GM19397 (cell line): ENCODE measurements around the gene METRNL.
"Not testable (repeated sequence)": the region's sequence is repeated elsewhere in the genome, so short reads cannot be mapped to it uniquely, and the experiment has no call there.

Source experiments
- ATAC-seq: cut with Tn5 transposase; IDR thresholded peaks from one replicate; pipeline ENCODE4 v1.9.1; 2021; ENCODE audit warnings: mild to moderate bottlenecking, moderate library complexity; ENCODE audit not compliant: unreplicated experiment

Gene METRNL

DNA sequence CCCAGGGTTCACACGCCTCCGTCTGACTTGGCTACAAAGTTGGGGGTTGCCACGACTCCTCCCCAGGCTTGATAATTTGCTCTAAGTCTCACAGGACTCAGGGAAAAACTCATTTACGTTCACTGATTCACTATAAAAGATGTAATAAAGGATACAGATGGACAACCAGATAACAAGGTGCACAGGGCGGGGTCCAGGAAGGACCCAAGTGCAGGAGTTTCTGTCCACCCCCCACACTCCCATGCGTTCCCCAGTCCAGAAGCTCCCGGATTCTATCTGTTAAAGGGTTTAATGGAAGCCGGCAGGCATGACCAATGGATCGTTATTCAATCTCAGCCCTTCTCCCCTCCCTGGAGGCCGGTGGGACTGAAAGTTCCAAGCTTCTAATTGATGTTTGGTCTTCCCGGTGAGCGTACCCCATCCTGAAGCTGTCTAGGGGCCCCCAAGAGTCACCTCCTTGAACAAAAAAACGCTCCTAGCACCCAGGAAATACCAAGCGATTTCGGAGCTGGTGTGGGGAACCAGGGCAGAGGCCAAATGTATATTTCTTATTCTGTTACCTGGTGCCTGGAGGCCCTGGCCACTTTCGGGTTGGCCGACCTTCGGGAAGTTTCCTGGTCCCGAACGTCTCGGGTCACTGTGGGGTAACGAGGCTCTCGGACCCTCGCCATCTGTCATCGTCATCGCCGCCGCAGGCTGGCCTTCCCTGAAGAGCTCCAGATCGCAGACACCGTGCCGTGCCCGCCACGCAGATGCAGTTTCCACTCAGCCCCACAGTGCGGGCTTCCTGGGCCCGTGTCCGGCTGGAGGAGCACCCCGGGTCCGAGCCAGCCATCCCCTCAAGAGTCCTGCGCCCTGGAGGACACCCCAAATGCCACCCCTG lies 13.5 kb upstream of the METRNL start:
- no peak for ATAC-seq

DNA sequence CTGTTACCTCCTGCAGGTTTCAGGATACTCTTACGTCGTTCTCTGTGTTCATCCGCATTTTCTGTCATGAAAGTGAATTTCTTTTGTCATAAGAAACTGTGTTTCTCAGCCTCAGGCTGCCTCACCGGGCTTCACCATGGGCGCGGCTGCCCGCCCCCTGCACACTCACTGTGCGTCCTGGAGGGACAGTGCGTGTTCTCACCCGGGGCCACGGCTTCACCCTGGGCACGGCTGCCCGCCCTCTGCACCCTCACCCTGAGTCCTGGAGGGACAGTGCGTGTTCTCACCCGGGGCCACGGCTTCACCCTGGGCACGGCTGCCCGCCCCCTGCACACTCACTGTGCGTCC lies 12.9 kb upstream of the METRNL start:
- not testable (repeated sequence) for ATAC-seq

DNA sequence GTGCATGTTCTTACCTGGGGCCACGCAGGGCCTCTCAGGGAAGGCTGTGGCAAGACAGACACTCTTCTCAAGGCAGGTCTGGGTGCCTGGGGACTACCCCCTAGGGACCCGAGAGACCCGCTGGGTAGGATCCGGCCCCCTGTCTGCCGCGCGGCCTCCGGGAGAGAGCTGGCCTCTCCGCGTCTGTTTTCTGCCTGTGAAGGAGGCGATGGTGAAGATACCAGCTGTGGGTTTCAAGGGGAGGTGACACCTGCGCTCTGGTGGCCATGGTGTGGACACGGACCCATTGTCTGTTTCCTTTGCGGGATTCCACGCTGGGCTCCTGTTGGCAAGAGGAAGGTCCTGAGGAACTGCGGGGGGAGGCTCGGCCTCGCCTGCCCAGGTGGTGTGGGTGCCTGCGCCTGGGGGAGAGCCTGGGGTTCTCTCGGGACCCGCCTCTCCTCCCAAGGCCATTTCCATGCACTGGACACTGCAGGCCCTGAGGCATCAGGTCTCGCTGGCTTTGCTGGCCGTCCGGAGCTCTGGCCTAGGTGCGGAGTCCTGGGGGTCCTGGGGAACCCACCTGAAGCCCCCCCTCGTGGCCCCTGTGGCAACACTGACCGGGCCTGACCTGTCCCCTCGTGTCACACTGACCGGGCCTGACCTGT lies 12.2 kb upstream of the METRNL start:
- no peak for ATAC-seq

DNA sequence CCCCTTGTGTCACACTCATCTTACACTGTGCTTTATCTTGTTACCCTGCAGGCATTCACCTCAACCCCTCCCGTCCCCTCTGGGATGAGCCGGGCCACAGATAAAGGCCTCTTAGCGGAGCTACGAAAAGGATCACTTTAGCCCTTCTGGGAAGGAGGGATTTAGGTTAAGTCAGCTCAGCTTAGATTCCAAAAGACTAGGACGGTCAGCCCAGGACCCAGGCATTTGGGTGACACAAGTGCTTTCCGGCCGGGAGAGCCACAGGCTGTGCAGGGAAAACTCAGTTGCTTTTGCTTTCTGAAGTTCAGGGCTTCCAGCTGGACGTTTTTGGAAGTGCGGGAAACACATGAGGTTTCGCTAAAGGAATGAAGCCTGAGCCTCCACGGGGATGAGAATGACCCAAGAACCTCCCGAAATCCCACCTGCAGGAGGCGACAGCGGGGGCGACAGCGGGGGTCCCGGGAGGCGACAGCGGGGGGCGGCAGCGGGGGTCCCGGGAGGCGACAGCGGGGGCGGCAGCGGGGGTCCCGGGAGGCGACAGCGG lies 11.6 kb upstream of the METRNL start:
- ATAC-seq, result no peak

DNA sequence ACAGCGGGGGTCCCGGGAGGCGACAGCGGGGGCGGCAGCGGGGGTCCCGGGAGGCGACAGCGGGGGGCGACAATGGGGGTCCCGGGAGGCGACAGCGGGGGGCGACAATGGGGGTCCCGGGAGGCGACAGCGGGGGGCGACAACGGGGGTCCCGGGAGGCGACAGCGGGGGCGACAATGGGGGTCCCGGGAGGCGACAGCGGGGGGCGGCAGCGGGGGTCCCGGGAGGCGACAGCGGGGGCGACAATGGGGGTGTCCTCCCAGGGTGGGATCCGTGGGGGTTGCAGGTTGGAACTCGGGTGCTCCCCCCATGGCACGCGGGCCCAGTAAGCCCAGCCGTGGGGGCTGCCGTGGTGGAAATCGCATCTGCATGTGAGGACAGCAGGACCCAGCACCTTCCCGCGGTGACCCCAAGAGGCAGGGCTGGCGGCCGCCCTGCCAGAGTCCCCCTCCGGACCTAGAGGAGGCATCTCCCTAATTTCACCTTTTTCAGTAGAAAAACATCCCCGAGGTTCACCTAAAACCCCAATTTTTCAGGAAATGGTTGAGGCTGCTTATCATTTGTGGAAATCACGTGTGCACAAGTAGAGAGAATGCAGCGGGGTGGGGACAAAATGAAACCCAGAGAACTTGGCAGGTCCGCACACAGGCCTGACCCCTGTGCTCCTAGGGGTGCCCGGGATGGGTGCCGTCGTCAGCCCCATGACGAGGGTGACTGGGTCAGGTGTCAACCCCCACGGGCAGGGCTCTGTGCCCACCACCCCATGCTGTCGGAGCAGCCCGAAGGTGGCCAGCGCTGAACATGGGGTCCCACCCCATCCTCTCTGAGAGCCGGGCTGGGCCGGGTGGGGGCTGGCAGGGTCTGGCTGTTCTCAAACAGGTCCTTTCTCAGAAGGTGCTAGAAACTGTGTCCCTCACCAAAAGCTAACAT lies 10.5 kb upstream of the METRNL start:
- ATAC-seq, result no peak

DNA sequence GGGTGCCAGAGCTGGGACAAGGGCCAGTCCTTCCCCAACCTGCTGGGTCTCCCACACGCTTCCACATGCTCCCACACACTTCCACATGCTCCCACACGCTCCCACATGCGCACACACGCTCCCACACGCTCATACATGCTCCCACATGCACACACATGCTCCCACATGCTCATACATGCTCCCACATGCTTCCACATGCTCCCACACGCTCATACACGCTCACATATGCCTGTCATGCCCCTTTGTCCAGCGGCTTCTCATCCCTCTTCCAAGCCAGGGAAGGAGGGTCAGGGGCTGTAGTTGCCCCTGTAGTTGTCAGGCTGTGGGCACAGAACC lies 9.9 kb upstream of the METRNL start:
- no peak for ATAC-seq

DNA sequence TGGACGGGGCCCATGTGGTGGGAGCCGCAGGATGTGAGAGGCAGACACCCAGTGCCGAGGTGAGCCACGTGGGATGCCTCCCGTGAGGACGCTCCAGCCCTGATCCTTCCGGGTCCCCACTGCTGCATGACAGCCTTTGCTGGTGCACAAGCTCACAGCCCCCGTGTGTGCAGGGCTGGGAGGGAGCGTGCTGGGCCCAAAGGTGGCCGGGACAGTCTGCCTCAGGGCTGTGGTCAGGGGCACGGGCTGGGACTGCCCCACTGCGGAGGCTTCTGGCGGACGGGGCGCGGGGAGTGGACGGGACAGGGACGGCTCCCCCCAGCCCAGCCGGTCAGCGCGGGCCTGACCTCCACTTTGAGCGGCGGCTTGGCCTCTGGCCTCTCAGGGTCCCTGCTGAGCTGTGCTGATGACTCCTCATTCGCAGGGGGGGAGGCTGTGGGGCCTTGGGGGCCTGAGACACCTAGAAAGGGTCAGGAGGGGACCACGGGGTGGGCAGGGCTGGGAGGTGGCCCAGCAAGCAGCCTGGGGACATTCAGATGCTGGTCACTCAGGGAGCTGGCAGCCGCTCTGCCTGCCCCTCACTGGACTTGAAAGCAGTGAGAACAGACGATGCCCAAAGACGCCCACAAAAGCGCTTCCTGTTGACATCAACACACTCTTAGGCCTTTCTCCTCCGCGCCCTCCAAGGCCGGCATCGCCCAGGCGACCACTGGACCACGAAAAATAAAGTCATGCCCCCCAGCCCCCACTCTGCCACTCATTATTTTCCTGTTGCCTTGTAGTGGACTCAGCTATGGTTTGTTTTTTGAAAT lies 9.3 kb upstream of the METRNL start:
- no peak for ATAC-seq

DNA sequence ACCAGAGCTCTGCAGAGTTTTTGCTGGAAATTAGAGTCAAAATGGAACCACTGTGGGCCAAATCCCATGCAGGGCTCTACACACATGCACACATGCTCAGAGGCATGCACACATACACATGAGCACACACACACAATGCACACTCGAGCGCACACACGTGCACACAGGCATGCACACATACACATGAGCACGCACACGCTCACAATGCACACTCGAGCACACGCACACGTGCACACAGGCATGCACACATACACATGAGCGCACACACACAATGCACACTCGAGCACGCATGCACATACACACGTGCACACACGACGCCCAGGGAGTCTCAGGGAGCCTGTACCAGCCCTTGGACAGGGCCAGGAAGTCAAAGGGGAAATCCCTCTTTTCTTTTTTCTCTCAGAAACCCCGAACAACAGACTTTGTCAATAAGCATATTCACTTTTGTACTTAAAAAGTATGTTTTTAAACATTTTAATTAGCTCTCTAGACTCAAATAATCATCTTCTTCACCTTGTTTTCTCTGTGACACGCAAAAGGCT lies 8.5 kb upstream of the METRNL start:
- no peak for ATAC-seq

DNA sequence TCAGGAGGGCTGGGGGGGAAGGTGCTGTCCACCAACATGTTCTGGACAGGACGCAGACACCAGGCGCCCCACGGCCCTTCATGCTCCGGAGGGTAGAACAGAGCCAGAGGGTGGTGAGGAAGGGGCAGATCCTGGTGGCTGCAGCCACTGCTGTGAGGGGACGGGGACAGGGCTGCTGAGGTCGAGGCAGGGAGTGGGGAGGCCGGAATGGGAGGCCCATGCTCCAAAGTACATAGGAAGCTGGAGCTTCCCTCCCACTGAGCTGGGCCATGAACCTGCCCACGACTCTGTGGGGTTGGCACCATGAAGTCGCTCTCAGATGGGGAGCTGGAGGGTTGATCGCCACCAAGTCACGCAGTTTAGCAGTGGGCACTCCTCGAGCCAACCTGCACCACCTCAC lies 8.0 kb upstream of the METRNL start:
- no peak for ATAC-seq

DNA sequence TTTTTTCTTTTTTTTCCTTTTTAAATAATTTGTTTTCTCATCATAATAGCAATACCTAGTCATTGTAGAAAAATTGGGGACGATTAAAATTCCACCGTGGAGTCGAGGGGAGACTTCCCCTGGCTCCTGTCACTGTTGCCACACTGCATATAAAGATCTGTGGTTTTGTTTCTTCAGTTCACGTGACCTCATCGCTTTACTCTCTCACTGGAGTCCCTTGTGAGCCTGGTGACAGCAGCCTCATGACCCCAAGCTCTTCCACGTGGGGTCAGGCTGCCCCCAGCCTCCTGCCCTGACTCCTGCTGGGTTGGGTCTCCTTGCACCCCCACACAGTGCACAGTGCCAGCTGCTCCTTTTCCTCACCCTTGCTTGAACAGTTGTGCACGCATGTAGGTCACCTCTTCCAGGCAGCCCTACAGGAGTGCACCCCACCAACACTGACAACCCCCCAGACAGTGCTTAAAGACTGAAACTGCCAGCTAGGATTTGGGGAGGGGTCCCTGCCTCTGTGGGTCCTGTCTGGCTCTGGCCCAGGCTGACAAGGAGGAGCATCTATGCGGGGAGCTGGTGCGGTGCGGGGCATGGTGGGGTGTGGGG lies 7.3 kb upstream of the METRNL start:
- ATAC-seq, result no peak

DNA sequence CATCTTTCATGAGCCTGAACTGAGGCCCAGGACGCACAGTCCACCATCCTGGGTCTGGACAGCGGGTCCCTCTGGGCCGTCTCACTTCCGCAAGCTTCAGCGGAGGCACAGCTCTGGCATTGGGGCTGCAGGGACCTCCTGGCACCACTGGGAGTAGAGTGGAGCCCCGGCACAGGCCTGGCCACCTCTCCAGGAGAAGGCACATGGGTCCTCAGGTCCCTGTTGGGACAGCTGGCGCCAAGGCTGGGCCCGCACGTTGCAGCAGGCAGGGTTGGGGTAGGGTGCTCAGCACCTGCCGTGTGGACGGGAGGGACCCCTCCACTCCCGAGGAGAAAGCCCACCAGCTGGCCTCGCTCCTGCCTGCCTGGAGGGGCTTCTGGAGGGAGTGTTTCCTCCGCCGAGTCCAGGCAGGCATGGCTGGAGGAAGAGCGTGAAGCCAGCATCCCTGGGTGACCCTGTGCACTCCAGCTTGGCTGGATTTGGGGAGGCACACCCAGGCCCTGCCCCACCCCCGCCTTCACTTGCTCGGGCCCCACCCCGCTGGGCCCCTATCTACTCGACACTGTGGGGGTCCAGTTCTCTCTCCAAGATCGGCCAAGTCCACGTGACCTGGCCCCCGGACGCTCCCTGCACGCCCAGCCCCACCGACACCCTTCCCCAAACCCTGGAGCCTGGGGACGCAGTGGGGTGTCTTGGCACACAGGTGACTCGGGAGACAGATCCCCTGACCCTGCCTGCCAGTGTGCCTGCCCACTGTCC lies 6.6 kb upstream of the METRNL start:
- ATAC-seq, result no peak

DNA sequence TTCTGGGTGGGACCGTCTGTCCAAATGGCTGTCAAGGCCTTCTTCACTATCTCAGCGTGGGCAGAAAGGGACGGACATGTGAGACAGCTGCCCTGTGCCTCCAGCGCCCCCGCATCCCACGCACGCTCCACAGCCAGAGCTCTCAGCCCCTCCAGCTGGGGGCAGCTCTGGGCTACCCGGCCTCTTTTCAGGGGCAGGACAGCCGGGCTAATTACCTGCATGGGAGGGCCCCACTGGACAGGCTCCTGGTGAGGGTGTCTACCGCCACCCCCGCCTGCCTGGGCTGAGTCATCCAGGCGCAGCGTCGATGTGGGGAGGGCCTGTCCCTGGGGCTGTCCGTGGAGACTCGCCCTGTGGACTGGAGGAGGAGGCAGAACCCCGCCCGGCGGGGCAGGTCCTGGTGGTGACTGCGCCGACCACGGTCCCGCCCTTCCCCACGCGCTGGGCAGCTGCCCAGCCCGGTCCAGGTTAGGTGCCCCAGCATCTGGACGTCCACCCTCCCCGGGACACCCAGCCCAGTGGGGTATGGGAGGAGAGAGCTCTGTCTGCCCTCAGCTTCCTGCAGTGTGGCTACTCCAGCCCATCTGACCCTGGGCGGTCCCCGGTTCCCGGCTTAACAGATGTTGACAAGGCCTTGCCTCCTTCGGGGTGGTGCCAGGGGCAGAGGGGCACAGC lies 5.9 kb upstream of the METRNL start:
- no peak for ATAC-seq

DNA sequence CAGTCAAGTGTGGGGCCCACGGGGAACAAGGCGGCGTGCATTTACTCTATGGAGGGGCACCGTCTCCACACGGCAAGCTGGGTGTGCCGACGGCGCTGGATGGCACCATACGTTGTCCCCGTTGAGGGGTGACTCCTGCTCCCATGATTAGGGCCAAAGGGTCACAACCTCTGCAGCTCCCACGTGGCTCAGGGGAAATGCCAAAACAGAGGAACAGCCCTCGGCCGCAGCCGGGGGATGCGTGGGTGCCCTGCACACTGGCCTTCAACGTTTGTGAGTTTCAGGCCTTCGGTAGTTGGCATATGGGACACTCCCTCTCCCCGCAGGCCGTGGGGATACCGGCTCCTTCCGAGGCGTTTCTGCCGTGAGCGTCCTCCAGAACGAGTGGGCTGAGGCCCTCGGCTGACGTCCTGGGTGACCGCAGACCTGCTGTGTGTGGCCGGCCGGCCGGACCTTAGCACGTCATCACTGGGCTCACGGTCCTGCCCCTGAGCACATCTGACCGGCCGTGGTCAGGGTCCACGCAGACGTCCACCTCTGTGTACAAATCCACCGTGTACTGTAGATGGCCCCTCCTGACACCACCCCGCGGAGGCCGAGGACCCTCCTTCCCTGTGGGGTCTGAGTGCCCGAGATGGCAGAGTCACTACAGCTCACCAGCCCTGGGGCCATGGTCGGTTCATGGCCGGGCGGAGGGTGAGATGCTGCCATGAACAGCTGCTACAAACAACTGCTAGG lies 4.8 kb upstream of the METRNL start:
- no peak for ATAC-seq

DNA sequence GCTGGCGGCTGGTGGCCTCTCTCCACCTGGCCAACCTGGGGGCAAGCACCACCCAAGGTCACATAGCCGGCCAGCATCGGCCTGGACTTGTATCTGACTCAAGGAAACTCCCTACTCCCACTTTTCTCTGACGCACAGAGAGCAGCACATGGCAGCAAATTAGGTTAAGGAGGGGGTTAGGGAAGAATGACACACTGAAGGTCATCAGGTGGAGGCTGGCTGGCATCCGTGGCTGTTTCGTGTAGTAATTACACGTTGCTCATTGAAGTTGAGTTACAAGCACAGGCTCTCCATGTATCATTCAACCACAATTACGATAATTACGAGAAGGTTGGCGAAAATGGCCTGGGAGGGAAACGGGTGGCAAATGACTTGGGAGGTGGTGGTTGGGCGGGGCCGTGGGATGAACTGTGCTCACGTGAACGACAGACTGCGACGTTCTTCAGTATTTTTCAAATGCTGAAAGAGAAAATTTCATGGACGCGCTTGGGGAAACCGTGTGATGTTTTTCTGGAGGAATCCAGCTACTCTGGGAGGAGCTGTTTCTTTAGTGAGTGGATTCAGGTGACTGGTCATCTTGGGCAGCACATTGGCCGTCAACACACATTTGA lies 4.0 kb upstream of the METRNL start:
- no peak for ATAC-seq

DNA sequence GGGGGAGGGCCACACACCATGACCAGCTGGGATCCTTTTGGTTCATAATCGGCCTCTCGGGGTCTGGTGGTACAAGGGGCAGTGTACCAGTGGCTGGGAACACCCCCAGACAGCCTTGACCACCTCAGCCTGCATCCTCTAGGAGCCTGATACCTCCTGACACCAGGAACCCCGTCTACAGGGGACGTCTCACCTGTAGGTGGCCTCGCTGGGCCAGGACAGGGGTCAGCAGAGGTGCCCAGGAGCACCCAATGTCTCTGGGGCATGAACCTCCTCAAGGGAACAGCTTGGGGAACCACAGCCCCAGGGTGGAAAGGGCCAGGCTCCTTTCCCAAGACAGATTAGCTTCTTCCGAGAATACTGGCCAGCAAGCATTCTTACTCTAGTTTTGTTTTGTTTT lies 2.5 kb upstream of the METRNL start:
- no peak for ATAC-seq

DNA sequence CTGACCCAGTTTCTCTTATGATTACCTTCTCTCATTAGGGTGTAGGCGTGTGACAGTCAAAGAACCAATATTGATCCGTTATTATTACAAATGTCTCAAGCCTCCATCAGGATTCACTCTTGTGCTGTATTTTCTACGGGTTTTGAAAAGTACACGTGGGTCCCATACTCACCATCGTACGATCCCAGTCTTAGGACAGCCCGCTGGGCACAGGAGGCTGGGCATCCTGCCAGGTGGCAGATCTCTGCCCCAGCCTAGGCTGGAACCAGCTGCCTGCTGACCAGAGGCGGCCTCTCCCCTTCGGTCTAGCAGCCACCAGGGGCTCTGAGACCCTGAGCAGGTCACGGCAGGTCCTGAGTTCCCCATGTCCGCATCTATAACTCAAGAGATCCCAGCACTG lies 2.0 kb upstream of the METRNL start:
- ATAC-seq, result no peak

DNA sequence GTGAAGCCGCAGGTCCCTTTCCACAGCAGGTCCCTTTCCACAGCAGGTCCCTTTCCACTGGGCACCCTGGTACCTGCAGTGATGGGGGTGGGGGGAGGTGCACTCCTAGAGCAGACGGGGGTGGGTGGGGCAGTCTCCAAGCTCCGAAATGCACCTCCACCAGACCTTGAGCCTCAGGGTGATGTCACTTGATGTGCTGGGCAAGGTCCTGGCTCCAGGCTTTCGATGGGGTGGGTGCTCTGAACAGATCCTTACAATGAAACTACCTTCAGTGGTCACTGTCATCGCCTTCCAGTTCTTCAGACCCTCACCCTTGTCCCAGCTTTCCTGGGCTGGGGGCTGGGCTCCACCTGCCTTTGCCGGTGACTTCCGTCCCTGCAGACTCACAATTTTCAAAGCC lies 1.5 kb upstream of the METRNL start:
- ATAC-seq, result no peak
